CD4-positive, alpha-beta T cell (primary cell): ENCODE measurements around the gene AGXT2. TPM values are rescaled to one million over a fixed set of nuclear protein-coding genes. Genes with fewer than 3 reads are reported as not detected.

Experiments
- ATAC-seq: fragments of 200-7000 bp; cut with Tn5 transposase; one replicate; pipeline ENCODE4 v1.10.0; 2022; ENCODE audit warnings: mild to moderate bottlenecking; ENCODE audit not compliant: poor library complexity
- CTCF ChIA-PET: fragments of 350-600 bp; sonication (Branson Sonifier 250); formaldehyde crosslinking; loops from one replicate; lab custom pipeline; 2021; ENCODE audit warnings: antibody characterized with exemption, inconsistent platforms; lab: Charles Lee
- POLR2A ChIA-PET: fragments of 350-600 bp; sonication (Branson Sonifier 250); formaldehyde crosslinking; loops from one replicate; lab custom pipeline; 2021; ENCODE audit warnings: antibody characterized with exemption, inconsistent platforms; lab: Charles Lee
- DNase-seq, 14 experiments: peaks; one replicate each; pipeline ENCODE4 v3.0.0-alpha.2; 2013 to 2020; ENCODE audit warnings: mixed read lengths in 2 of 14
- H3K27ac ChIP-seq, 2 donors: one replicate each; pipeline versions ENCODE4 v1.5.1 to v1.7.0; 2013; ENCODE audit warnings: low read length in 2 of 2, low read depth in 1 of 2, mild to moderate bottlenecking in 1 of 2
- H3K27me3 ChIP-seq, 2 experiments: 1 replicate in 1 of 2; 2 replicates in 1 of 2; pipeline versions ENCODE4 v1.6.1 to v1.7.0; 2013; ENCODE audit warnings: low read length in 2 of 2, control low read depth in 1 of 2, mild to moderate bottlenecking in 1 of 2, moderate library complexity in 1 of 2; ENCODE audit not compliant: insufficient read depth in 2 of 2, control insufficient read depth in 1 of 2
- H3K36me3 ChIP-seq: one replicate; pipeline ENCODE4 v1.6.1; 2013; ENCODE audit warnings: low read length, control low read depth; ENCODE audit not compliant: insufficient read depth
- H3K4me1 ChIP-seq: one replicate; pipeline ENCODE4 v1.6.1; 2013; ENCODE audit warnings: low read length, control low read depth; ENCODE audit not compliant: insufficient read depth
- H3K4me3 ChIP-seq: one replicate; pipeline ENCODE4 v1.5.1; 2013; ENCODE audit warnings: mild to moderate bottlenecking, low read length, moderate library complexity
- H3K9me3 ChIP-seq, 2 experiments: 1 replicate in 1 of 2; 2 replicates in 1 of 2; pipeline versions ENCODE4 v1.6.1 to v1.7.0; 2013; ENCODE audit warnings: low read length in 2 of 2, mild to moderate bottlenecking in 2 of 2, control low read depth in 1 of 2, moderate library complexity in 1 of 2; ENCODE audit not compliant: control insufficient read depth in 1 of 2, insufficient read depth in 1 of 2
- H3K27ac Mint-ChIP-seq: one replicate; pipeline ENCODE4 v1.8.0; 2020; ENCODE audit warnings: mixed read lengths
- H3K27me3 Mint-ChIP-seq: one replicate; pipeline ENCODE4 v1.8.0; 2021; ENCODE audit warnings: mixed read lengths
- H3K36me3 Mint-ChIP-seq: one replicate; pipeline ENCODE4 v1.8.0; 2021; ENCODE audit warnings: low read depth, mixed read lengths
- H3K4me1 Mint-ChIP-seq: one replicate; pipeline ENCODE4 v1.8.0; 2021; ENCODE audit warnings: low read depth, mixed read lengths
- H3K4me3 Mint-ChIP-seq: one replicate; pipeline ENCODE4 v1.8.0; 2020; ENCODE audit warnings: mild to moderate bottlenecking, mixed read lengths
- H3K9me3 Mint-ChIP-seq: one replicate; pipeline ENCODE4 v1.8.0; 2020; ENCODE audit warnings: mixed read lengths
- intact Hi-C, 2 experiments: fragments of 100-400 bp; cut with DNase I in 1 of 2; cut with micrococcal nuclease in 1 of 2; formaldehyde crosslinking; loops; one replicate each; pipeline versions ENCODE4 v1.15.1 to v1.9.0; 2023 to 2025; cut with DNase I, micrococcal nuclease
- total RNA-seq, 174 experiments: library from RNA in 2 of 174; stranded (reverse) in 2 of 174; gene quantifications; one replicate each; pipeline ENCODE4 v1.2.3 and lab custom pipeline; 2021 to 2026
- TF ChIP-seq, protein P1 (sequence below): fragments of 200-600 bp; IDR thresholded peaks from one replicate; pipeline ENCODE4 v1.8.0; 2022; ENCODE audit warnings: antibody characterized with exemption, mild to moderate bottlenecking

AGXT2 gene
- total RNA-seq, 2 experiments from 2014 or later, result not detected

DNA sequence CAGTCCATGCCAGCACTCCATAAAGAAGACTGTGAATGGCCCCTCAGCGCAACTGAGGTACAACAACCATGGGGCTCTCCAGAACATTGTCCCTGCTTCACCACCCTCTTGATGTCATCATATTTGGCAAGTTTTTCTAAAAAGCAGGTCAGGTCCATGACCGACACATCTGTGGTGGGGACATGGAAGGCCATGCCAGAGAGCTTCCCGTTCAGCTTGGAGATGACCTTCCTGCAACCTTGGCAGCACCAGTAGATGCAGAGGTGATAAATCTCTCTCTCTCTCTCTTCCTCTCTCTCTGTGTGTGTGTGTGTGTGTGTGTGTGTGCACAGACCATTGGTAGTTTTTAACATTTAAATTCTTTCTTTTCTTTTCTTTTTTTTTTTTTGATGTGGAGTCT is 35.4 kb upstream of the AGXT2 start:
- no peaks in the 10 kb centered on the region for H3K36me3 Mint-ChIP-seq
- H3K4me3 Mint-ChIP-seq, result no peak overlapping the region
- ChIA-PET CTCF (no interaction called here), POLR2A (no interaction called here)
- Histone ChIP-seq H3K4me3 (no peak overlapping the region), H3K4me1 (no peaks in the 10 kb centered on the region), H3K27me3 (peaks cover 0 to 7% of the 10 kb centered on the region in 2 experiments), H3K36me3 (no peaks in the 10 kb centered on the region), H3K27ac (no peak overlapping the region), H3K9me3 (no peaks in the 10 kb centered on the region)
- TF ChIP-seq, protein P1, sequence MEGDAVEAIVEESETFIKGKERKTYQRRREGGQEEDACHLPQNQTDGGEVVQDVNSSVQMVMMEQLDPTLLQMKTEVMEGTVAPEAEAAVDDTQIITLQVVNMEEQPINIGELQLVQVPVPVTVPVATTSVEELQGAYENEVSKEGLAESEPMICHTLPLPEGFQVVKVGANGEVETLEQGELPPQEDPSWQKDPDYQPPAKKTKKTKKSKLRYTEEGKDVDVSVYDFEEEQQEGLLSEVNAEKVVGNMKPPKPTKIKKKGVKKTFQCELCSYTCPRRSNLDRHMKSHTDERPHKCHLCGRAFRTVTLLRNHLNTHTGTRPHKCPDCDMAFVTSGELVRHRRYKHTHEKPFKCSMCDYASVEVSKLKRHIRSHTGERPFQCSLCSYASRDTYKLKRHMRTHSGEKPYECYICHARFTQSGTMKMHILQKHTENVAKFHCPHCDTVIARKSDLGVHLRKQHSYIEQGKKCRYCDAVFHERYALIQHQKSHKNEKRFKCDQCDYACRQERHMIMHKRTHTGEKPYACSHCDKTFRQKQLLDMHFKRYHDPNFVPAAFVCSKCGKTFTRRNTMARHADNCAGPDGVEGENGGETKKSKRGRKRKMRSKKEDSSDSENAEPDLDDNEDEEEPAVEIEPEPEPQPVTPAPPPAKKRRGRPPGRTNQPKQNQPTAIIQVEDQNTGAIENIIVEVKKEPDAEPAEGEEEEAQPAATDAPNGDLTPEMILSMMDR, result no peak
- intact Hi-C loops, result no loop called here
- no peaks in the 10 kb centered on the region for H3K4me1 Mint-ChIP-seq
- ATAC-seq (no peak), DNase-seq (no peak)
- no peak overlapping the region for H3K27ac Mint-ChIP-seq
- H3K9me3 Mint-ChIP-seq, result no peaks in the 10 kb centered on the region
- peaks cover 5% of the 10 kb centered on the region for H3K27me3 Mint-ChIP-seq

DNA sequence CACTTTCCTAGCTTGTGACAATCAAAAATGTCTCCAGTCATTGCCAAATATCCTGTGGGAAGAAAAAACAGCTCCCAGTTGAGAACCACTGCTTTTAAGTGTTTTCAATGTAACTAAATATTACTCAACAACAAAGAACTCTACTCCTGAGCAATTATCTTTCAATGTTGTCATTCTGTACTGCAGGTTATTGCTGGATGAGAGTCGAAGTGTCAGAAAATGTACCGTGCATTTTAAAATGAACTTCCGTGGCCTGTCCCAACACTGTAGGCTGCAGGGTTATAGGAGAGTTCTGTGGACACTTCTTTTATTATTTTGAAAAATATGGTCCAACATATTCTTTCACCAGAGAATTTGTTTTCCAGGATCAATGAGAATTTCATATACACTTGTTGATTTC is 34.8 kb upstream of the AGXT2 start:
- ChIA-PET POLR2A (no interaction called here), CTCF (no interaction called here)
- Mint-ChIP-seq H3K36me3 (no peaks in the 10 kb centered on the region), H3K4me3 (no peak overlapping the region), H3K9me3 (no peaks in the 10 kb centered on the region), H3K4me1 (no peaks in the 10 kb centered on the region), H3K27ac (no peak overlapping the region), H3K27me3 (peaks cover 5% of the 10 kb centered on the region)
- Histone ChIP-seq H3K27ac (no peak overlapping the region), H3K9me3 (no peaks in the 10 kb centered on the region), H3K4me1 (no peaks in the 10 kb centered on the region), H3K27me3 (peaks cover 0 to 2% of the 10 kb centered on the region in 2 experiments), H3K4me3 (no peak overlapping the region), H3K36me3 (no peaks in the 10 kb centered on the region)
- DNase-seq, result no peak
- no peak for ATAC-seq
- intact Hi-C loops, result no loop called here
- TF ChIP-seq, protein P1, result no peak

DNA sequence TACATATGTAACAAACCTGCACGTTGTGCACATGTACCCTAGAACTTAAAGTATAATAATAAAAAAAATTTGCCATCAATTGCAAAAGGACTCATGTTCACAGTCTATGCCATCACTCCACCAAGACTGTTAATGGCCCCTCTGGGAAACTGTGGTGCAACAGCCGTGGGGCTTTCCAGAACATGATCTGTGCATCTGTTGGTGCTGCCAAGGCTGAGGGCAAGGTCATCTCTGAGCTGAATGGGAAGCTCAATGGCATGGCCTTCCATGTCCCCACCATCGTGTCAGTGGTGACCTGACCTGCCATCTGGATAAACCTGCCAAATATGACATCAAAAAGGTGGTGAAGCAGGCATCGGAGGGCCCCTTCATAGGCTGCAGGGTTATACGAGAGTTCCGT is 33.4 kb upstream of the AGXT2 start:
- Mint-ChIP-seq H3K27ac (no peak overlapping the region), H3K36me3 (no peaks in the 10 kb centered on the region), H3K4me1 (no peaks in the 10 kb centered on the region), H3K4me3 (no peak overlapping the region), H3K27me3 (peaks cover 13% of the 10 kb centered on the region), H3K9me3 (peaks cover 3% of the 10 kb centered on the region)
- no peak for DNase-seq
- intact Hi-C loops, result no loop called here
- POLR2A ChIA-PET, result no interaction called here
- no peak overlapping the region for H3K4me3 ChIP-seq
- H3K9me3 ChIP-seq, result no peaks in the 10 kb centered on the region
- no peak overlapping the region for H3K27ac ChIP-seq
- no peaks in the 10 kb centered on the region for H3K27me3 ChIP-seq
- TF ChIP-seq, protein P1, result no peak
- ATAC-seq, result no peak
- H3K36me3 ChIP-seq, result no peaks in the 10 kb centered on the region
- no peaks in the 10 kb centered on the region for H3K4me1 ChIP-seq
- CTCF ChIA-PET, result no interaction called here
